Measurements from ENCODE around the gene HIC1.

The HIC1 gene

DNA sequence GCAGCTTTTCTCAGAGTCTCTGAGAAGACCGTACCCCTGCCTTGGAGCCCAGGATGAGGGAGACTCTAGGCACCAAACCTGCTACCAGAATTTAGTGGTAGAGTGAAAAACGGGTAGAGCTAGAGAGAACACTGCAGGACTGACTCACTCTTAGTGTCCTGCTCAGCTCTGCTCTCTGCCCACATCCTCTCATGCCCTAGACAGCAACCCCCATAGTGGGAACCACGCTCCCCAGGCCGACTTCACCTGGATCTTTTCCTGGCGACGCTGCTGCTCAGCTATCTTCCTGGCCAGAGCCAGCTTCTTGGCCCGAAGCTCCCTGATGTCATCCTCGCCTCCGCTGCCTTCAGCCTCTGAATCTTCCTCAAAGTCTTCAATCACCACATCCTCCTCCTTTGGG lies 26.7 kb downstream of the HIC1 start:
- no peak for DNase-seq (ENCODE audit: low read depth)

DNA sequence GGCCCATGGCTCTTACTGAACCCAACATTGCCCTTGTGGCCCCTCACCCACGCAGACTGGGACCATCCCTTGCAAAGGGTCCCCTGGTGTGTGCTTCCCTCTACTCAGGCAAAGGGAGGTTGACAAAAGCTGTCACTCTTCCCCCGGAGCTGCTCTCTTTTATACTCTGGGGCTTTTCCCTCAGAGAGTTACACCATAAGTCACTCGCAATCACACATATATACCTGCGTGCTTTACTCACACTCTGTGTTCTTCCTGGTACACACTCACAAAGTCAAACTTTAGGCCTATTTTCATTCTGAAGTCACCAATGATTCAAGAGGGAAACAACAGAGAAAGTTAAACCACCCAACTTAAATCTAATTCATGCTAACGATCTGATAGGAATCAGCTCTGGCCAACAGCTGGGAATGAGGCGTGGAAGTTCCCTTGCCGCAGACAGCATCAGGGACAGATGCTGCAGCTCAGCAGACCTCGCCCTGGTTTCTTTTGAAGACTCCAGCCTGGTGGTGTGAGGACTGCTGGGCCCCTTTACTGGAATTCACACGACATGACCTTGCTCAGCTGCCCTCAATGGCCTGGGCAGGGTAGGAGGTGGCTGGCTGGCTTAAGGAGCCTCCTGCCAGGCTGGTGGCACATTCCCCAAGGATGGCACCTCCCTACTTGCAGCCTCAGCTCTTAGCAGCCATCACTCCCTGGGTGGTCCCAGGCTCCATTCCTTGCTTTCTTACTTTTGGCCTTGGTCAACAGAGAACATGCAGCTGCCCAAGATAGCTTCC lies 27.3 kb downstream of the HIC1 start:
- DNase-seq (ENCODE audit: low read depth) = no peak

DNA sequence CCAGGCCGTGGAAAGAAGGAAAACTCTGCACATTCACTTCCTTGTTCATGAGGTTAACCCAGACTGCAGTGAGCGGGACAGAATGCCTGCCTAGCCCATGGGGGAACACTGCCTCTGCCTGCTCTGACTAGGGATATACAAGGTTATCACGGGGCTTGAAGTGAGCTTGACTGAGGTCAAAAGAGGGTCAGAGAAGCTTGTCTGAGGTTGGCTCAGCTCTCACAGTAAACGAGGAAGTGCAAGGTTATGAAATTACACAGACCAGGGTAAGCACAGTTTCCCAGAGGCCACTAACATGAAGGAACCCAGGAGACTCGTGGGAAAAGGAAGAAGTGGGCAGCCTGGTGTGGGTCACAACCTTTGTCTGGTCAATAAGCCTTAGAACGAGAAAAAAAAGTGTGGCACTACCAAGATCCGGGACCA lies 28.7 kb downstream of the HIC1 start:
- DNase-seq (ENCODE audit: low read depth) = no peak

DNA sequence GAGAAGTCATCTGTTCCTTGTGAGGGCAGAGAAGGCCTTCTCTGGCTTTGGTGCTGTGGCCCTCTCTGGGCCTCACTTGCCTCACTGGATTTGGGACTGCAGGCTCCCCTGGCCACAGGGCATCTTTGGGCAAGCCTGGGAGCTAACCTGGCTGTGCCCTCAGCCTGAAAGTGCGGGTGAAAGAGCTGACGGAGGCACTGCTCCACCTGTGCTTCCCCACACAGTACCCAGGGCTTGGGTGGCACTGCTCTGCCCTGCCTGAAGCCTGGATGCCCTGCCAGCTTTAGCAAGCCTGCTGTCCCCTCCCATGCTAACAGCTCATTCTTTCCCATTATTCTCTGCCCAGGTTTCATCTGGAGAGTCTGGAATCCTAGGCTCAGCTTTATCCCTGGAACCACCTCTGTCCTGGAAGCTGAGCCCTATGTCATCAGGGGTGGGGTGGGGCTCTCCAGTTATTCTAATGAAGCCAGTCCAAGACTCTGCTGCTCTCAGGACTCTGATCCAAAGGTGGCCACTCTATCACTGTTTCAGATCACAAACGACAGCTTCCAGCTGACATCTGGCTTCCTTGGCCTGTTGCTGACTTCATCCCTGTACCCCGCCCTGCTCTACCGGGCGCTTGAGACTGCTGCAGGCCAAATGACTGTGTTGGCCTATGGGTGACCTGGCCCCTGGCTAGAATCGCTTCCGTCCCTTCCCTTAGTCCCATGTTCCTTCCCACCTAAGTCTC lies 29.3 kb downstream of the HIC1 start:
- no peak for DNase-seq (ENCODE audit: low read depth)

DNA sequence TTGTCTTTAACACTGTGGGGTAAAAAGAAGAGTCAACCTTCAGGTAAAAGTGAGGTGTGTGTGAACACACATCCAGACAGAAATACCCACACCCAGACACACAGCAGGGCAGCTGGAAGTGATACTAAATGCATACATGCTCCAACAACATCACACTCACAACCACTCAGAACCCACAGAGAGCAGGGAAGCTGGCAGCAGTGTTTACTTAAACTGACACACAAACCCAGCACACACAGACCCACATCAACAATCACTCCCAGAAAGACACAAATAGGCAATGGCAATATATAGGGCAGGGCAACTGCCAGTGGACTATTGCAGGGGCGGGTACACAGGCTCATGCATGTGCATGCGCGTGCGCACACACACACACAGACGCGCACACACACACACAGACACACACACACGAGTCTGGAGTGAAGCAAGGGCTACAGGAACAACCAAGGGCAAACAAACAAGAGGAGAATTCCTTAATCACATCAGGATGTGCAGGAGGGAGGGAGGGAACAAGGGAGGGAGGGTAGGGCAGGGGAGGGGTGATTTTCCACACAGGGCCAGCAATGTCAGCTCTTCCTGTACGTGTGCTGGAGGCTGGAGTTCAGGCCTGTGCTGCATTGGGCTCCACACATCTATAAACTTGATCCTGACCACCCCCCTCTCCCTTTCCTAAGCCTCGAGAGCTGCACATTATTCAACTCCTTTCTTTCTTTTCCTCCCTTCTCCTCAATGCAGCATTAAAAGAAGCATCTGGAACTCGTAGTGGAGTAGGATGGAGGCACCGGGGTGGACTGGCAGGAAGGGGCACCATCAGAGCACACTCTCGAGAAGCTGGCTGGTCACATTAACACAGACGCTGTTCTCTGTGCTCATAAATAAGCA lies 30.1 kb downstream of the HIC1 start:
- DNase-seq (ENCODE audit: low read depth) = no peak

DNA sequence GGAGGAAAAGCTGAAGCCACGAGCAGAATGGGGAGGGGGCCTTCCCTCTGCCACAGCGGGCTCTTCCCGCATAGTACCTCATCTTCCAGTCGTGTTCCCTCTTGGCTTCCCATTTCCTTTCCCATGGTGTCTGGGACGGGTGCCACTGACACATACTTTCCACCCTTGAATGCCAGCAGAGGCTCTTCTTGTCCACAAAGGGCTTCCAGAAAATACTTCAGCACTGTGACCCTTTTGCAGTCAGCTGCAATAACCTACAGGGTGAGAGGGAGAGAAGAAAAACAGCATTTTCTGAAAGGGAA lies 30.7 kb downstream of the HIC1 start:
- no peak for DNase-seq (ENCODE audit: low read depth)

DNA sequence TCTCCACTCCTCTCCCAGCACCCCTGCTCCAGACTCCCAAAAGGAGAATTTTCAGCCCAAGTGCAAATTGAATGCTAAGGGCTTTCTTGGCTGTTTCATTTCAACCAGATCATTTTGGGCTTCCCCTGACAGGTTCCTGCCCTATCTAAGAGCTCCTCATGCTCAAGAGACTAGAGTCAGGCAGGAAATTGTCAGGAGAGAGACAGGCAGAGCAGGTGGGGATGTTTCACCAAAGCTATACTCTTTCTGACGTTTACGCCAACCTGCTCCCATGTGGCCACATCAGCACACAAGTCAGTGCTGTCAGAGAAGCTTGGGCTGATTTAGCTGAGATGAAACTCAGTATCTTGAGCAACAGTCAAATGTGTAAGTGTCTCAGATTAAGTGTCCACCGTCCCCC lies 31.4 kb downstream of the HIC1 start:
- no peak for DNase-seq (ENCODE audit: low read depth)

DNA sequence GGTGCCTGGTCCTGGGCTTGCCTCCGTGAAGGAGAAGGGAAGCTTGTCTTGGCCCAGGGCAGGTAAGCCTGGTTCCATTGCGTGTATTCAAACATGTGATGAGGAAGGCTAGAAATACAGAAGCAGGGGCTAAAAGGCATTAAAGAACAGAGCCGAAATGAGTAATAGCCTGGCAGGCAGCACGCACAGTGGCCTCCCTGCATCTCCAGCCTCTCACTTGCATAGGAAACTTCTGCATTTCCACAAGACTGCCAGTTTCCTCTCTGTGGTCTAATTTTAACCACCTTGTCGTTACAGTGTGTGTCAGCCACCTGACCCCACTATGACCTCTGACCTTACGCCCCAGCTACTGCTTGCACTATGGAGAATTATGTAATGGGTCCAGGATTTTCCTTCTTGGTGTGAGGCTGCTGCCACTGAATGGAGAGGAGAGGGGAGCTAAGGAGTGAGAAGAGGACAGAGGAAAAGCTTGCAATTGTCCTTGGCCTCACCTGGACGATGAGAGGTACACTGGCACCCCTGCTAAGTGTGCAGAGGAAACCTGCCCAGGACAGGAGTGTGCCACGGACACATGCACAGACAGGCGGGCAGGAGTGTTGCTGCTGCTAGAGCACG lies 32.8 kb downstream of the HIC1 start:
- DNase-seq (ENCODE audit: low read depth) = no peak

DNA sequence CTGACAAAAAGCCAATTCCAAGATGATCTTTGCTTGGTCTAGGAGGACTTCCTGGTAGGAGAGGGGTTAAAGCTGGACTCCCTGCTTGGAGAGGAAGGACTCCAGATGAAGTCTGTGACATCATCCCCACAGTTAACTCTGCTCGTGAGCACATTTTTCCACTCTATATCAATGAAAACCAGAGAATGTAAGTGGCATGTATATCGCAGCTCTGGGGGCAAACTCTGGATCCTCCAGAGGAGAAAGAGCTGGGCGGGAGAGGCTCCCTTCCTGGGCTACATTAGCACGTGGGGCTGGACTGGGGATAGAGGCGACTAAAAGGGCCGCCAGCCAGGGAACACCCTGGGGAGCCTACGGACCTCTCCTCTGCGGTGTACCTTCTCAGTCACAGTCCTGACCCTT lies 34.1 kb downstream of the HIC1 start:
- no peak for DNase-seq (ENCODE audit: low read depth)

DNA sequence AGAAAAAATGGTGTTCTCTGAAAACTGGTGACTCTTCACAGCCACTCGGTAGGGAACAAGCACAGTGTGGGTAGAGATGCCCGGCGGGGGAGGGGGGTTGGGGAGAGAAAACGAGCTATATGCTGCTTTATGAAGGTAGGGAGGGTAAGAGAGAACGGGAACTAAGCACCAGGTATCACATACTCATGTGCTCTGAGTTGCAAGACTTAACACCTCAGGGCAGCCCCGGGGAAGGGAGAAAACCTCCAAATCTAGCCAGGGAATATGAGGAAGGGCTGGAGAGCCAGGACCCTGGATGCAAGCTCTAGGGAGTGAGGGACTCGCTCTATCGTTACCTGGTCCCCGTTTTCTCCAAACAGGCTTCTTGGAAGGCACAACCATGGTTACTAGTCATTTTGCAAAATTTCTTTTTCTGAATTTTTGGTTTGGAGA lies 35.3 kb downstream of the HIC1 start:
- DNase-seq (ENCODE audit: low read depth) = no peak

DNA sequence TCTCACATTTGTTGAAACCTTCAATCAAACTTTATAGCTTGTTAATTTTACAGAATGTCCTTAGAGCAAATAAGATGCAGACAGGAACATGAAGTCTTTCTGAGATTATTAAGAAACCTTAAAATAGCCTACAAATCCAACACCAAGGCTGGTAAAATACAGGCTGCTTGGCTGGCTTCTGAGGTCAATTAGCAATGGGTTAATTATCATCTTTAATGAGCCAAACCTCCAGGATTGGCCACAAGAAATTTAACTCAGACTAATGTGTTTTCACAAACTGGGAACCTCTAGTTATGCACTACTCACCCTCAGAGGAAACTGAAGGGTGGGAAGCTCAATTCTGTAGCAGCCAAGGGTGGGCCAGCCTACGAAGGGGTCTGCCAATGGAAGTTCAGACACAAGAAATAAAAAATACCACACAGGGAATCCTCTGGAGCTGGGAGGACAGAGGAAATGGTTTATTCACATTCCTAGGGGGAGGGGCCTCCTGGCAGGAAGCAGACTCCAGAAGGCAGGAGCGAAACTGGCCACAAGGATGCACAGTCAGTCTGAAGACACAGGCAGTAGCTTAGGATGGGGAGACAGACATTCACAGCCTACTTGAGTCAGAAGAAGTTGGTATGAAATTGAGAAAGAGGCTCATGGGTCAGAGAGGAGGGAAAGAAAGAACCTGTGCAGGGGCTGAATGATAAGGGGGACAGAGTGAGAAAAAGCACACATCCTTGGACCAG lies 36.1 kb downstream of the HIC1 start:
- DNase-seq (ENCODE audit: low read depth) = no peak

DNA sequence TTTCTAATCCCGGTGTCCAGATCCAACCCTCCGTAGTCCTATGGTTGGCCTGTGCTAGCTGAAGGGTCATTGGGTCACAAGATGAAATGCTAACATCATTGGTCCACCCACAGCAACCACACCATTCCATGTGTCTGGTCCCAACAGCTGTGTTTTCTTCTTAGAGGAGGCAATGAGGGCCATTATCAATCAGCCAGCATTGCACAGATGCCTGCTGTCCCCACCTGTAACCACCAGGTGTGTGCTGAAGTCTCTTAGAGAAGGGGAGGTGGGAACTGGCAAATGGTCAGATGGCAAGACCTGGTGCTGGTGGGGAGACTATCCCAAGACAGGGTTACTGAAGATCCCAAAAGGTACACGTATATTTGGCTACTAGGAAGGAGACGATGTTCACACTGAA lies 37.4 kb downstream of the HIC1 start:
- no peak for DNase-seq (ENCODE audit: low read depth)

DNA sequence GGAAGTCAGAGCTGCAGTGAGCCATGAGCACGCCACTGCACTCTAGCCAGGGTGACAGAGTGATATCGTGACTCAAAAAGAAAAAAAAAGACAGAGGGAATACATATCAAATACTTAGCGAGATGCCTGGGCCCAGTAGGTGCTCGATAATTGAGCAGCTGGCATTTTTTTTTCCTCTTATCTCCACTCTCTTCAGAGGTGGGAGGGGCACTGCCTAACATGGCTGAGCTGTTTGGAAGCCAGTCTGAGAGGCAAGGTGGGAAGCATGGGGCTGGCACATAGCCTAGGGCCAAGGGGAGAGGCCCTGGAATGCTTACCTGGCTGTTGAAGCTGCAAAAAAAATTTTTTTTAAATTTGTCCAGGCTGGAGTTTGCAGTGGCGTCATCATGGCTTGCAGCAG lies 38.4 kb downstream of the HIC1 start:
- DNase-seq (ENCODE audit: low read depth) = no peak

DNA sequence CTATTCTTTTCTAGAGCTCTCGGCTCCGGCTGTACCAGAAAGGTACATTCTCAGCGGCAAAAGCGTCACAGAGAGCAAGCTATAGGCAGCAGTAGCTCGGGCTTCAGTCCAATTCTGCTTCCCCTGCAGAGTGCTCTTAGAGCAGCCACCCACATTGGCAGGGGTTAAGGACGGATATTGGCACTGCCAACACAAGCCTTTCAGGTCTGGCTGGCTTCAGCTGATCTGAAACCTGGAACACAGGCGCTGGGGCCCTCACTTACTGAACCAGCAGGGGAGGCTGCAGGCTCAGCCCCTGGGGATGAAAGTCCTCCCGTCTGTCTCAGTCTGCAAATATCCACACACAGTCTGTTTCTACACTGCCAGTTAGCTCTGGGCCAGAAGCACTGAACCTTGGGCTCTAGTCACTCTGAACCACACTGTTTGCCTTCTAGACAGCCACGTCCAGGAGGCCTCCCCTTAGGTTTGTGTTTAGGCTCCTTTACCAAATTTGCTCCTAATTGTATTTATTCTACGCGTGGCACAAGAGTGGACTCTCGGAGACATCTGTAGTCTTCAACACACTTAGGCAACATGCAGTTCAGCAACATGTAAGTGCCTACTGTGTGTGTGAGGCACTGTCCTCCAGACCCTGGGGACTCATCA lies 40.1 kb downstream of the HIC1 start:
- DNase-seq (ENCODE audit: low read depth) = no peak

DNA sequence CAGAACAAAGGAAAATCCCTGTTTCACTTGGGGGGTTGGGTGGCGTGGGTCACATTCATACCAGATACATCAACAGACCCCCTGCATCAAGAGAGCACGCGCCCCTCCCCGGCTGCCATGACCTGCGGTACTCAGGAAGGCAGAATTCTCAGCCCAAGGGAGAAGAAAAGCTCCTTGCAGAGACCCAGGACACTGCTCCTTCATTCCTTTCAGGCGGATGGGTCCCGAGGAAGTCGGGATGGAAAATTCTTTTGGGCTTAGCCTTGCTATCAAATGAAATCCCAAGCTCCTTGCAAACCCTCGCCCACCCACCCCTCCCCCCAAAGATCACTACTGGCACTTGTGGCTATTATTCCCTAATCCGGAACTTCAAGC lies 40.6 kb downstream of the HIC1 start:
- DNase-seq (ENCODE audit: low read depth) = no peak

DNA sequence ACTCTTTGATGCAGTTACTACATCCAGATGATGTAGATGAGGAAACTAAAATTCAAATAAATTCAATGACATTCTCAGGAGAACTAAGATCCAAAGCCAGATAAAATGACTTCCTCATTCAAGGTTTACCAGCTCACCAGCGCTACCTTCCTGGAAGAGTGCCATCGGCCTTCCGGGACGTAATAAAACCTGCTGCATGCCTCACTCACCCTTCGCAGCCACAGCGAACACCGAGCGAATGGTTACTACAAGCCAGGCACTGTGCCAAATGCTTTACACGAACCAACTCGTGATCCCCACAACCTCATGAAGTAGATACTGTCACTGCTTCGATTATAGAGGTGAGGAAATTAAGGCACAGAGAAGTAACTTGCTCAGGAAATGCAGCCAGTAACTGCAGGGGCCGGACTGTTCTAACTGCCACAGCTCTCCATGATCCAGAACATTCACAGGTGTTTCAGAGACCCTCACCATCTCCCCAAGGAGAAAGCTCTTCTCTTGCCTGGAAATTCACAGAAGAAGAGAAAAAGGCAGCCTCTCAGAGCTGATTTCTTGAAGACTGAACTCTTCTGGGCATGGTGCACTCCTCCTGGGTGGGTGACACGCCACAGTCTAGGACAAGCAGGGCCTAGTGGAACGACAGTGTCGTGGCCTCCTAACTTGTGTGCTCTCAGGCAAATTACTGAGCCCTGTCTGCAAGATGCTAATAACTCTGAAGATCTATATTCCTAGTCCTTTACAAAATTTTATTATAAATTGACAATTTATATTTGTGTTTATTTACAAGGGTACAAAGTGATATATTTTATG lies 46.8 kb downstream of the HIC1 start:
- no peak for DNase-seq (ENCODE audit: low read depth)

DNA sequence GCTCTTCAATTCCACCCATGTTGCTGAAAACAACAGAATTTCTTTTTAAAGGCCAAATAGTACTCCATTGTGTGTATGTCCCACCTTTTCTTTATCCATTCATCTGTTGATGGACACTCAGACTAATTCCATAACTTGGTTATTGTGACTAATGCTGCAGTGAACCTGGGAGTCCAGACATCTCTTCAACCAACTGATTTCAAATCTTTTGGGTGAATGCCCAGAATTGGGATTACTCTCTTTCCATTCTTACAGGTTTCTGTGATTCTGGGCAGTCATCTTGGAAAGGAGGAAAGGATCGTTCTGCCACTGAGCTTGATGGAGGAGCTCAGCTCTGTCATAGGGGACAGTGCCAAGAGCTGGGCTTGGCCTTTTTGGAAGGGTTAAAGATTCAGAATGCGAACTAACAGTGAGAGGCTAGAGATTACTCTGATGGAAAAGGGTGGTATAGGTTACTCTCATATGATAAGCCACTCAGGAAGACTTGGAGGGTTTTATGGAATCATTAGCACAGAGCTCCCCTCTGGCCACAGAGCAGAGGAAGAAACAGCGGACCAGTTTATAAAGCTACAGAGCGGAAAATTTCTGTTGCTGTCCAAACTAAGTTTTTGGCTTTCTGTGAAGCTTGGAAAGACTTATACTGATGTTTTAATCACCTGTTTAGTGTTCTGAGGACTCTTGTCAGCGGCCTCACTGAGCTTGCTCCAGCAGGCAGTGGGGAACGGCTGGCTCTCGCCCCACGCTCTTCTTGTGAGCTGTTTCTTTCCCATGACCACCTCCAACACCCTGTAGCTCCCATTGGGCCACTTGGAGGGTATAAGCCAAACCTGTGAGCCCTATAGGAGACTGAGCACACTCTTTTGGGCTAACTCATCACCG lies 48.3 kb downstream of the HIC1 start:
- no peak for DNase-seq (ENCODE audit: low read depth)

DNA sequence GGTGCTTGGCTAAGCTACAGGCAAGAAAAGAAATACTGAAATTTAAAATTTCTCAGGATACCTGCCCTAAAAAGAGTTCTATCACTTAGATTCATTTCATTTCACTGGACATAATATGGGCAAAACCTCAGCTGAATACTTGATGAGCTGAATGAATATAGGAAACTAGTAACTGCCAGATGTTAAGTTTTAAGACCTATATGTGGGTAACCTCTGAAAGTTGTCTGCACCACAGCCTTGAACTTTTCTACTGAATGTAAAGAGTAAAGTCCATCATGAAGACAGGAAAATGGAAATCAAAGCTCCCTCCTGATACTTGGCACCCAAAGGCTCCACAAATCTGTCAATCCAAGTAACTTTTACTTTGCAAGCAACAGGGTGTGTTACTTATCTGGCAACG lies 50.8 kb downstream of the HIC1 start:
- DNase-seq (ENCODE audit: low read depth) = no peak

DNA sequence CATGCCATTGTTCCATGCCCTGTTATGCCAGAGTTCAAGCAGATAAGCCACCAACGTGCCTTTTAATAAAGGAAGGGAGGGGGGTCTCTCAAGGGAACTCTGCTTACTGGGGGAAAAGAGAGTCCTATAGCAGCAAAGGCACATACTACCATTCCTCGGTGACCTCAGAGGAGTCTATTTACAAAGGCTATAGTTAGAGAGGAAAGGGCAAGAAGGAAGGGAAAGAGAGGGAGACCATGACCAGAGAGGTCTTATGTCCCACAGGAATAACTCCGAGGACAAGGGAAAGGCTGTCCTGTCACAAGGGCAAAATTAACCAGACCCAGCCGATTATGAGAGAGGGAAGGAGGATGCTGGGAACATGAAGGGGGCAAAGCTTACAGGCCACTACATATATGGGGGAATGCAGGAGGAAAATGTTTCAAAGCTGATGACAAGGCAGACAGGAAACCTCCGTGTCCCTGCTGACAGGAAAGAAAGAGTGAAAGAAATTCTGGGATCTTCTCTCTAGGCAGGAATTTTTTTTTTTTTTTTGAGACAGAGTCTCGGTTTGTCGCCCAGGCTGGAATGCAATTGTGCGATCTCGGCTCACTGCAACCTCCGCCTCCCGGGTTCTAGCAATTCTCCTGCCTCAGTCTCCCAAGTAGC lies 51.5 kb downstream of the HIC1 start:
- no peak for DNase-seq (ENCODE audit: low read depth)

All from stimulated activated CD8-positive, alpha-beta memory T cell treated with anti-CD3 and anti-CD28 coated beads, Interleukin-7, amount 100 ng/mL, for 24 hours (primary cell).